ENCODE data around the gene MYO18B.

MYO18B gene

GRCh38 chr22:26057731-26058130 is 315.7 kb downstream of the MYO18B start:
- DNase-seq: no peak

GRCh38 chr22:26064048-26064447 is 322.1 kb downstream of the MYO18B start:
- no peak for DNase-seq

- DNase-seq: no peak
Measured at GRCh38 chr22:26065847-26066246, 323.9 kb downstream of the MYO18B start.

- DNase-seq: peak in 1 of 2 experiments; percentile 29
Measured at GRCh38 chr22:26066534-26066933, 324.5 kb downstream of the MYO18B start.

GRCh38 chr22:26068571-26068970 is 326.6 kb downstream of the MYO18B start:
- no peak for DNase-seq

- no peak for DNase-seq
Measured at GRCh38 chr22:26072621-26073020, 330.6 kb downstream of the MYO18B start.

GRCh38 chr22:26075251-26075650 is 333.3 kb downstream of the MYO18B start:
- no peak for DNase-seq

GRCh38 chr22:26079009-26079408 is 337.0 kb downstream of the MYO18B start:
- DNase-seq: no peak
